HepG2 (cell line): Measurements from ENCODE around the gene CTSA. TPM values are rescaled to one million over a fixed set of nuclear protein-coding genes. Genes with fewer than 3 reads are reported as not detected.

ENCODE experiments used
- AGO1 ChIP-seq: fragments of 200-400 bp; formaldehyde crosslinking; IDR thresholded peaks from 2 replicates; pipeline ENCODE4 v1.6.1; 2017; ENCODE audit warnings: mild to moderate bottlenecking, low read depth, low read length, moderate library complexity; ENCODE audit not compliant: poor library complexity, severe bottlenecking
- FLYWCH1 ChIP-seq: sonication (generic); formaldehyde crosslinking; IDR thresholded peaks from 2 replicates; pipeline ENCODE4 v1.8.1; 2023; ENCODE audit warnings: mild to moderate bottlenecking, missing genetic modification reagents
- FOXA1 ChIP-seq, 2 experiments: fragments of 450-650 bp in 1 of 2; sonication (generic) in 1 of 2; formaldehyde crosslinking in 1 of 2; IDR thresholded peaks; 2 replicates each; pipeline versions ENCODE4 v1.4.0 to v1.6.1; 2016 to 2020; ENCODE audit warnings: missing genetic modification reagents in 1 of 2
- MEIS1 ChIP-seq: sonication (generic); formaldehyde crosslinking; IDR thresholded peaks from 2 replicates; pipeline ENCODE4 v1.9.0; 2021; ENCODE audit warnings: mild to moderate bottlenecking, missing genetic modification reagents, moderate library complexity, borderline replicate concordance
- NFKB2 ChIP-seq: sonication (generic); formaldehyde crosslinking; IDR thresholded peaks from 2 replicates; pipeline ENCODE4 v1.4.0; 2020; ENCODE audit warnings: missing genetic modification reagents, borderline replicate concordance
- PRDM4 ChIP-seq: sonication (generic); formaldehyde crosslinking; IDR thresholded peaks from 2 replicates; pipeline ENCODE4 v1.9.0; 2021; ENCODE audit warnings: missing genetic modification reagents, borderline replicate concordance
- SP140L ChIP-seq: sonication (generic); formaldehyde crosslinking; IDR thresholded peaks from 2 replicates; pipeline ENCODE4 v1.4.0; 2020; ENCODE audit warnings: missing genetic modification reagents, borderline replicate concordance
- TBX2 ChIP-seq: sonication (generic); formaldehyde crosslinking; IDR thresholded peaks from 2 replicates; pipeline ENCODE4 v1.5.0; 2020; ENCODE audit warnings: missing genetic modification reagents, mild to moderate bottlenecking, borderline replicate concordance
- TCF7 ChIP-seq: sonication (generic); IDR thresholded peaks from 2 replicates; pipeline ENCODE4 v1.6.1; 2016; ENCODE audit warnings: antibody characterized with exemption, low read depth
- TCF7L2 ChIP-seq: IDR thresholded peaks from 2 replicates; pipeline ENCODE4 v1.6.1; 2011; ENCODE audit warnings: mild to moderate bottlenecking, low read depth, low read length, moderate library complexity
- ZNF18 ChIP-seq: sonication (generic); formaldehyde crosslinking; IDR thresholded peaks from 2 replicates; pipeline ENCODE4 v1.8.0; 2022; ENCODE audit warnings: mild to moderate bottlenecking, missing genetic modification reagents; ENCODE audit not compliant: insufficient replicate concordance
- ZNF333 ChIP-seq: sonication (generic); formaldehyde crosslinking; IDR thresholded peaks from 2 replicates; pipeline ENCODE4 v1.4.0; 2020; ENCODE audit warnings: mild to moderate bottlenecking, missing genetic modification reagents, borderline replicate concordance
- ZNF672 ChIP-seq: sonication (generic); formaldehyde crosslinking; IDR thresholded peaks from 2 replicates; pipeline ENCODE4 v1.8.1; 2022; ENCODE audit warnings: missing genetic modification reagents
- polyA plus RNA-seq, 8 experiments: library from polyadenylated mRNA; depleted of rRNA in 3 of 8; stranded (reverse) in 7 of 8; unstranded in 1 of 8; fragments of >200 nt; fragmentation: Illumina TruSeq in 4 of 8; extraction: Trizol in 4 of 8; gene quantifications; 2 replicates each; pipeline versions ENCODE4 v1.2.1 to v1.2.3, GENCODE V29; 2011 to 2016; ENCODE audit warnings: low read depth in 4 of 8, missing spikeins in 1 of 8, mixed read lengths in 1 of 8; ENCODE audit not compliant: insufficient read depth in 1 of 8
- total RNA-seq, 5 experiments: library from RNA; depleted of rRNA; stranded (reverse); fragments of >200 nt; fragmentation: Illumina TruSeq; extraction: Trizol; gene quantifications; 2 replicates each; pipeline ENCODE4 v1.2.3, GENCODE V29; 2016; ENCODE audit warnings: low read depth in 1 of 5
- TF ChIP-seq, protein P1 (sequence below): sonication (generic); formaldehyde crosslinking; IDR thresholded peaks from 2 replicates; pipeline ENCODE4 v1.4.0; 2020; ENCODE audit warnings: missing genetic modification reagents
- TF ChIP-seq, protein P2 (sequence below): sonication (generic); formaldehyde crosslinking; IDR thresholded peaks from 2 replicates; pipeline ENCODE4 v1.4.0; 2020; ENCODE audit warnings: missing genetic modification reagents; ENCODE audit errors: not compliant biosample characterization
- TF ChIP-seq, protein P3 (sequence below): sonication (generic); formaldehyde crosslinking; IDR thresholded peaks from 2 replicates; pipeline ENCODE4 v1.4.0; 2020; ENCODE audit warnings: missing genetic modification reagents, mild to moderate bottlenecking, borderline replicate concordance

CTSA gene
- total and polyA plus RNA-seq, 2 of the 13 experiments (the other 11 are each of a cell fraction or from before 2014, with no cell fraction given), result 202 to 231 TPM

DNA sequence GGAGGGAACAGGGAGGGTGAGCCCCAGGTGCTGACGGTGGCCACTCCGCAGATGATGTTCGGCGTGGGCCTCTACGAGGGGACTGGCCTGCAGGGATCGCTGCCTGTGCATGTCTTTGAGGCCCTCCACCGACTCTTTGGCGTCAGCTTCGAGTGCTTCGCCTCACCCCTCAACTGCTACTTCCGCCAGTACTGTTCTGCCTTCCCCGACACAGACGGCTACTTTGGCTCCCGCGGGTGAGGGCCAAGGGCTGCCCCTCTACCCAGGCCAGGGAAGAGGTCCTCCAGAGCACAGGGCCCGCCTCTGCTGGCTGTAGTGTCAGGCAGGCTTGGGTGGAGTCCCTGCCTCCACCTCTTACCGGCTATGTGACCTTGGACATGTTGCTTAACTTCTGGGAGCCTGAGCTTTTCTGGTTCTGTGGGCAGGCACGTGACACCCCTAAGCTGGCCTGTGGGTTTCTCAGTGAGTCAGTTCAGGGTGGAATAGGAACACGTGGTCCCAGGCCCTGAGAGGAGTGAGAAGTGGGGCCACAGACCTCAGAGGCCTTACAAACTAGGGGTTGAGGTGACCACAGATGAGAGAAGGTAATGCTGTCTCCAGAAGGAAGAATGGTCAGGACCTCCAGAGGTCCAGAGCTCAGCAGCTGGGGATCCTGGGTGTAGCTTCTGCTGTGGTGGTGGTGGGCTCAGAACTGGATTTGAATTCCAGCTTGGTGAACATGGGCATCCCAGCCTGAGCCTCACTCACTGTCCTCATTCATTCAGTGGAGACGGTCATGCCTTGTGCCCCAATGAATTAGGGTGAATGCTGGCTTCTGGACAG is 55.2 kb downstream of the CTSA start (continued):
- TF ChIP-seq PRDM4 (no peak), ZNF672 (CRISPR knock-in tag) (no peak), TCF7 (no peak), SP140L (no peak), TCF7L2 (no peak), ZNF18 (CRISPR knock-in tag) (no peak), FOXA1 (IDR thresholded peaks at IDR 0.05) (no peak), FOXA1 (CRISPR knock-in tag; IDR thresholded peaks at IDR 0.05) (peak; percentile 11; the same call in 1 of the 2 replicates), AGO1 (peak; percentile 58), MEIS1 (peak; percentile 94), FLYWCH1 (CRISPR knock-in tag) (no peak), ZNF333 (CRISPR knock-in tag) (peak; percentile 89), NFKB2 (CRISPR knock-in tag) (peak; percentile 82), TBX2 (CRISPR knock-in tag) (peak; percentile 92)
- TF ChIP-seq, protein P1, sequence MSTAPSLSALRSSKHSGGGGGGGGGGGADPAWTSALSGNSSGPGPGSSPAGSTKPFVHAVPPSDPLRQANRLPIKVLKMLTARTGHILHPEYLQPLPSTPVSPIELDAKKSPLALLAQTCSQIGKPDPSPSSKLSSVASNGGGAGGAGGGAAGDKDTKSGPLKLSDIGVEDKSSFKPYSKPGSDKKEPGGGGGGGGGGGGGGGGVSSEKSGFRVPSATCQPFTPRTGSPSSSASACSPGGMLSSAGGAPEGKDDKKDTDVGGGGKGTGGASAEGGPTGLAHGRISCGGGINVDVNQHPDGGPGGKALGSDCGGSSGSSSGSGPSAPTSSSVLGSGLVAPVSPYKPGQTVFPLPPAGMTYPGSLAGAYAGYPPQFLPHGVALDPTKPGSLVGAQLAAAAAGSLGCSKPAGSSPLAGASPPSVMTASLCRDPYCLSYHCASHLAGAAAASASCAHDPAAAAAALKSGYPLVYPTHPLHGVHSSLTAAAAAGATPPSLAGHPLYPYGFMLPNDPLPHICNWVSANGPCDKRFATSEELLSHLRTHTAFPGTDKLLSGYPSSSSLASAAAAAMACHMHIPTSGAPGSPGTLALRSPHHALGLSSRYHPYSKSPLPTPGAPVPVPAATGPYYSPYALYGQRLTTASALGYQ, result peak; percentile 52; the same call in 1 of the 2 replicates
- TF ChIP-seq, protein P2, sequence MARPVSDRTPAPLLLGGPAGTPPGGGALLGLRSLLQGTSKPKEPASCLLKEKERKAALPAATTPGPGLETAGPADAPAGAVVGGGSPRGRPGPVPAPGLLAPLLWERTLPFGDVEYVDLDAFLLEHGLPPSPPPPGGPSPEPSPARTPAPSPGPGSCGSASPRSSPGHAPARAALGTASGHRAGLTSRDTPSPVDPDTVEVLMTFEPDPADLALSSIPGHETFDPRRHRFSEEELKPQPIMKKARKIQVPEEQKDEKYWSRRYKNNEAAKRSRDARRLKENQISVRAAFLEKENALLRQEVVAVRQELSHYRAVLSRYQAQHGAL (CRISPR knock-in tag), result no peak
- TF ChIP-seq, protein P3, sequence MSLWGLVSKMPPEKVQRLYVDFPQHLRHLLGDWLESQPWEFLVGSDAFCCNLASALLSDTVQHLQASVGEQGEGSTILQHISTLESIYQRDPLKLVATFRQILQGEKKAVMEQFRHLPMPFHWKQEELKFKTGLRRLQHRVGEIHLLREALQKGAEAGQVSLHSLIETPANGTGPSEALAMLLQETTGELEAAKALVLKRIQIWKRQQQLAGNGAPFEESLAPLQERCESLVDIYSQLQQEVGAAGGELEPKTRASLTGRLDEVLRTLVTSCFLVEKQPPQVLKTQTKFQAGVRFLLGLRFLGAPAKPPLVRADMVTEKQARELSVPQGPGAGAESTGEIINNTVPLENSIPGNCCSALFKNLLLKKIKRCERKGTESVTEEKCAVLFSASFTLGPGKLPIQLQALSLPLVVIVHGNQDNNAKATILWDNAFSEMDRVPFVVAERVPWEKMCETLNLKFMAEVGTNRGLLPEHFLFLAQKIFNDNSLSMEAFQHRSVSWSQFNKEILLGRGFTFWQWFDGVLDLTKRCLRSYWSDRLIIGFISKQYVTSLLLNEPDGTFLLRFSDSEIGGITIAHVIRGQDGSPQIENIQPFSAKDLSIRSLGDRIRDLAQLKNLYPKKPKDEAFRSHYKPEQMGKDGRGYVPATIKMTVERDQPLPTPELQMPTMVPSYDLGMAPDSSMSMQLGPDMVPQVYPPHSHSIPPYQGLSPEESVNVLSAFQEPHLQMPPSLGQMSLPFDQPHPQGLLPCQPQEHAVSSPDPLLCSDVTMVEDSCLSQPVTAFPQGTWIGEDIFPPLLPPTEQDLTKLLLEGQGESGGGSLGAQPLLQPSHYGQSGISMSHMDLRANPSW (CRISPR knock-in tag), result no peak
